CD4-positive, alpha-beta T cell treated with Interleukin-17A for 4 hours (primary cell): ENCODE results near the gene DOK5.
"Not testable (repeated sequence)": the region's sequence is repeated elsewhere in the genome, so short reads cannot be mapped to it uniquely, and the experiment has no call there.

Source experiments
- DNase-seq: peaks from one replicate; pipeline ENCODE4 v3.0.0-alpha.2; 2020; ENCODE audit warnings: mixed read lengths

Gene DOK5

GRCh38 chr20:54475334-54476168 lies at the start of gene DOK5:
Gene DOK5 (plus strand): TSS chr20:54475593. CDS start chr20:54475947, 354 bp downstream.
- DNase-seq = no peak

- DNase-seq = no peak
These were observed 46.0 kb upstream of the DOK5 start for GRCh38 chr20:54429364-54429763.

GRCh38 chr20:54431156-54431944 lies 44.0 kb upstream of the DOK5 start:
- DNase-seq = no peak

- DNase-seq = no peak
These were observed 42.4 kb upstream of the DOK5 start for GRCh38 chr20:54432966-54433365.

GRCh38 chr20:54433636-54434035 lies 41.8 kb upstream of the DOK5 start:
- no peak for DNase-seq

GRCh38 chr20:54434196-54434595 lies 41.2 kb upstream of the DOK5 start:
- DNase-seq = no peak

- DNase-seq = no peak
These were observed 40.4 kb upstream of the DOK5 start for GRCh38 chr20:54435015-54435414.

GRCh38 chr20:54436410-54436809 lies 39.0 kb upstream of the DOK5 start:
- DNase-seq = not testable (repeated sequence)

GRCh38 chr20:54438166-54438565 lies 37.2 kb upstream of the DOK5 start:
- no peak for DNase-seq

GRCh38 chr20:54450207-54450606 lies 25.2 kb upstream of the DOK5 start:
- DNase-seq = no peak

- DNase-seq = no peak
These were observed 24.2 kb upstream of the DOK5 start for GRCh38 chr20:54451171-54451570.

GRCh38 chr20:54452277-54452676 lies 23.1 kb upstream of the DOK5 start:
- DNase-seq = no peak

GRCh38 chr20:54454982-54455381 lies 20.4 kb upstream of the DOK5 start:
- DNase-seq = no peak

GRCh38 chr20:54456423-54456822 lies 19.0 kb upstream of the DOK5 start:
- DNase-seq = no peak

GRCh38 chr20:54456961-54457360 lies 18.4 kb upstream of the DOK5 start:
- DNase-seq = no peak

GRCh38 chr20:54458219-54458618 lies 17.2 kb upstream of the DOK5 start:
- DNase-seq = no peak

- no peak for DNase-seq
These were observed 16.1 kb upstream of the DOK5 start for GRCh38 chr20:54459279-54459678.

- no peak for DNase-seq
These were observed 11.4 kb upstream of the DOK5 start for GRCh38 chr20:54464003-54464402.

GRCh38 chr20:54466127-54466526 lies 9.3 kb upstream of the DOK5 start:
- DNase-seq = no peak

- DNase-seq = no peak
These were observed 7.8 kb upstream of the DOK5 start for GRCh38 chr20:54467622-54468021.

GRCh38 chr20:54468082-54468481 lies 7.3 kb upstream of the DOK5 start:
- no peak for DNase-seq

GRCh38 chr20:54469293-54469692 lies 6.1 kb upstream of the DOK5 start:
- no peak for DNase-seq

GRCh38 chr20:54469952-54470351 lies 5.4 kb upstream of the DOK5 start:
- DNase-seq = no peak

GRCh38 chr20:54470697-54471096 lies 4.7 kb upstream of the DOK5 start:
- DNase-seq = no peak
